WTC11 (cell line): ENCODE data around the gene CAPZB. TPM values are rescaled to one million over a fixed set of nuclear protein-coding genes. Genes with fewer than 3 reads are reported as not detected.
A peak's percentile ranks its signal among the peaks of the same experiment; 100 is the strongest.

Experiments
- ATAC-seq: fragments of 200-7000 bp; cut with Tn5 transposase; 2 replicates; pipeline ENCODE4 v1.10.0; 2021; ENCODE audit warnings: mild to moderate bottlenecking, moderate library complexity
- CTCF ChIA-PET: fragments of 300-600 bp; sonication (Branson Sonifier 250); formaldehyde crosslinking; loops from one replicate; lab custom pipeline; 2021; ENCODE audit warnings: antibody characterized with exemption; lab: Charles Lee
- POLR2A ChIA-PET: fragments of 350-600 bp; sonication (Branson Sonifier 250); formaldehyde crosslinking; loops from one replicate; lab custom pipeline; 2021; ENCODE audit warnings: antibody characterized with exemption; lab: Charles Lee
- DNase-seq: peaks from one replicate; pipeline ENCODE4 v3.0.0; 2021; ENCODE audit warnings: low spot score
- H3K27ac Mint-ChIP-seq: 2 replicates; pipeline ENCODE4 v1.8.0; 2021; ENCODE audit warnings: mixed read lengths
- H3K27me3 Mint-ChIP-seq: 2 replicates; pipeline ENCODE4 v1.8.0; 2021; ENCODE audit warnings: low read depth, mild to moderate bottlenecking, moderate library complexity, mixed read lengths
- H3K36me3 Mint-ChIP-seq: 2 replicates; pipeline ENCODE4 v1.8.0; 2021; ENCODE audit warnings: mixed read lengths
- H3K4me1 Mint-ChIP-seq: 2 replicates; pipeline ENCODE4 v1.8.0; 2022; ENCODE audit warnings: mixed read lengths
- H3K4me3 Mint-ChIP-seq: 2 replicates; pipeline ENCODE4 v1.8.0; 2021; ENCODE audit warnings: mild to moderate bottlenecking, moderate library complexity, mixed read lengths
- H3K9me3 Mint-ChIP-seq: 2 replicates; pipeline ENCODE4 v1.8.0; 2021; ENCODE audit warnings: mixed read lengths
- FOXJ3 ChIP-seq: sonication (generic); formaldehyde crosslinking; IDR thresholded peaks from 2 replicates; pipeline ENCODE4 v1.9.0; 2021; ENCODE audit warnings: missing genetic modification reagents, mild to moderate bottlenecking, borderline replicate concordance
- IRF2 ChIP-seq: sonication (generic); formaldehyde crosslinking; IDR thresholded peaks from 2 replicates; pipeline ENCODE4 v1.8.0; 2022; ENCODE audit warnings: low read depth, missing genetic modification reagents, borderline replicate concordance
- MXD4 ChIP-seq: fragments of 250-450 bp; sonication (Bioruptor Pico); IDR thresholded peaks from 2 replicates; pipeline ENCODE4 v1.8.0; 2021; ENCODE audit warnings: mild to moderate bottlenecking, moderate library complexity, borderline replicate concordance
- MYBL2 ChIP-seq: sonication (generic); formaldehyde crosslinking; IDR thresholded peaks from 2 replicates; pipeline ENCODE4 v1.8.1; 2023; ENCODE audit warnings: mild to moderate bottlenecking, moderate library complexity, missing genetic modification reagents
- NR1H2 ChIP-seq: sonication (generic); formaldehyde crosslinking; IDR thresholded peaks from 2 replicates; pipeline ENCODE4 v1.9.0; 2021; ENCODE audit warnings: mild to moderate bottlenecking, moderate library complexity, missing genetic modification reagents
- SMAD4 ChIP-seq: sonication (generic); formaldehyde crosslinking; IDR thresholded peaks from 2 replicates; pipeline ENCODE4 v1.8.0; 2022; ENCODE audit warnings: mild to moderate bottlenecking, missing genetic modification reagents
- TCF7 ChIP-seq: sonication (generic); formaldehyde crosslinking; IDR thresholded peaks from 2 replicates; pipeline ENCODE4 v1.8.0; 2022; ENCODE audit warnings: mild to moderate bottlenecking, low read depth, missing genetic modification reagents, moderate library complexity
- TEAD1 ChIP-seq: sonication (generic); formaldehyde crosslinking; IDR thresholded peaks from 2 replicates; pipeline ENCODE4 v1.8.0; 2022; ENCODE audit warnings: mild to moderate bottlenecking, missing genetic modification reagents
- ZNF219 ChIP-seq: sonication (generic); formaldehyde crosslinking; IDR thresholded peaks from 2 replicates; pipeline ENCODE4 v1.8.0; 2023; ENCODE audit warnings: missing genetic modification reagents, mild to moderate bottlenecking, borderline replicate concordance
- ZNF263 ChIP-seq: sonication (generic); formaldehyde crosslinking; IDR thresholded peaks from 2 replicates; pipeline ENCODE4 v1.8.1; 2022; ENCODE audit warnings: low read depth, mild to moderate bottlenecking, moderate library complexity, missing genetic modification reagents
- ZNF396 ChIP-seq: fragments of 250-450 bp; sonication (Bioruptor Pico); IDR thresholded peaks from 2 replicates; pipeline ENCODE4 v1.8.0; 2021; ENCODE audit warnings: mild to moderate bottlenecking, moderate library complexity, borderline replicate concordance
- ZNF416 ChIP-seq: fragments of 250-450 bp; sonication (Bioruptor Pico); IDR thresholded peaks from 2 replicates; pipeline ENCODE4 v1.9.0; 2021; ENCODE audit warnings: mild to moderate bottlenecking, inconsistent platforms
- ZNF423 ChIP-seq: fragments of 250-450 bp; sonication (Bioruptor Pico); IDR thresholded peaks from 2 replicates; pipeline ENCODE4 v2.1.2; 2022; ENCODE audit warnings: mild to moderate bottlenecking, moderate library complexity
- total RNA-seq: library from RNA; stranded (reverse); gene quantifications from 3 replicates; pipeline ENCODE4 v1.2.3, GENCODE V29; 2021
- TF ChIP-seq, protein P1 (sequence below): sonication (generic); formaldehyde crosslinking; IDR thresholded peaks from 2 replicates; pipeline ENCODE4 v1.8.1; 2023; ENCODE audit warnings: mild to moderate bottlenecking, moderate library complexity, missing genetic modification reagents
- TF ChIP-seq, protein P2 (sequence below): sonication (generic); formaldehyde crosslinking; IDR thresholded peaks from 2 replicates; pipeline ENCODE4 v1.8.1; 2022; ENCODE audit warnings: low read depth, missing genetic modification reagents, borderline replicate concordance
- TF ChIP-seq, protein P3 (sequence below): fragments of 250-450 bp; sonication (Bioruptor Pico); IDR thresholded peaks from 2 replicates; pipeline ENCODE4 v1.9.0; 2021; ENCODE audit warnings: mild to moderate bottlenecking
- TF ChIP-seq, protein P4 (sequence below): sonication (generic); formaldehyde crosslinking; IDR thresholded peaks from 2 replicates; pipeline ENCODE4 v1.8.0; 2022; ENCODE audit warnings: mild to moderate bottlenecking, missing genetic modification reagents
- TF ChIP-seq, protein P5 (sequence below): sonication (generic); formaldehyde crosslinking; IDR thresholded peaks from 2 replicates; pipeline ENCODE4 v1.8.0; 2022; ENCODE audit warnings: mild to moderate bottlenecking, missing genetic modification reagents
- TF ChIP-seq, protein P6 (sequence below): fragments of 250-450 bp; sonication (Bioruptor Pico); conservative IDR thresholded peaks from 2 replicates; pipeline ENCODE4 v1.9.0; 2021; ENCODE audit warnings: mild to moderate bottlenecking

CAPZB gene
- total RNA-seq, 1 experiment from 2014 or later: 348 TPM

DNA sequence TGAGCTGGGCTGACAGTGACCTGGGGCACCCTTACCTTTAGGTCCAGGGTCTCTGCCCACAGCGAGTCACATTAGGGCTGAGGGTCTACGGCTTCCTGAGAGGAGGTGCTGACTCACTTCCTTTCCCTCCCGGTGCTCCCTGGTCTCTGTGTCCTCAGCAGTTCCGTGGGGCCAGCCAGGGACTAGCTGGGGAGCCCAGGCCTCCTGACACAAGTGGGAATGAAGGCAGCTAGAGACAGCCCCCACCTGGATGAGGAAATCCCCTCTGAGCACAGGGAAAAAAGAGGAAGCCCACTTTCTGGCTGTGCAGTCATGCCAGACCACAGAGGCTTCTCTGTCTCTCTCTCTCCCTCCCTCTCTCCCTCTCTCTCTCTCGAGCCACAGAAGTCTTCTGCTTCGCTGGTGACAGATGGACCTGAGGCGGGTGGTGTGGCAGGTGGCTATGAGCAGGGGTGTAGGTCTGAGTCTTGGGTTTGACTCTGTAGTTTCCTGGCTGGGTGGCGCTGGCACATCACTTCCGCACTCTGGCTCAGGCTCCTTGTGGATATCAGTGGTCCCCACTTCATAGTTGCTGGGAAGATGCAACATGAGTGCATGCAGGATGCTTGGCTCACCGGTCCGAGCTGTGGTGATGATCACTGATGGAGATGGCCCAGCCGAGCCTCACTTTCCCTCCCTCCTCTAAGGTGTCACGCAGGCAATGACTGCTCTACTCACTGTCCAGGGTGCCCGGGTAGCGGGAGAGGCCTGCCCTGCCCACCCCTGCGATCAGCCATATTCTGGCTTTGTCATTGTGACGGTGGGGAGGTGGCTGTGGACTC, 169.8 kb downstream of the CAPZB start (continued):
- TF ChIP-seq ZNF396 (CRISPR knock-in tag): no peak
- TF ChIP-seq, protein P1, sequence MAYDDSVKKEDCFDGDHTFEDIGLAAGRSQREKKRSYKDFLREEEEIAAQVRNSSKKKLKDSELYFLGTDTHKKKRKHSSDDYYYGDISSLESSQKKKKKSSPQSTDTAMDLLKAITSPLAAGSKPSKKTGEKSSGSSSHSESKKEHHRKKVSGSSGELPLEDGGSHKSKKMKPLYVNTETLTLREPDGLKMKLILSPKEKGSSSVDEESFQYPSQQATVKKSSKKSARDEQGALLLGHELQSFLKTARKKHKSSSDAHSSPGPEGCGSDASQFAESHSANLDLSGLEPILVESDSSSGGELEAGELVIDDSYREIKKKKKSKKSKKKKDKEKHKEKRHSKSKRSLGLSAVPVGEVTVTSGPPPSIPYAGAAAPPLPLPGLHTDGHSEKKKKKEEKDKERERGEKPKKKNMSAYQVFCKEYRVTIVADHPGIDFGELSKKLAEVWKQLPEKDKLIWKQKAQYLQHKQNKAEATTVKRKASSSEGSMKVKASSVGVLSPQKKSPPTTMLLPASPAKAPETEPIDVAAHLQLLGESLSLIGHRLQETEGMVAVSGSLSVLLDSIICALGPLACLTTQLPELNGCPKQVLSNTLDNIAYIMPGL: no peak
- TF ChIP-seq, protein P2, sequence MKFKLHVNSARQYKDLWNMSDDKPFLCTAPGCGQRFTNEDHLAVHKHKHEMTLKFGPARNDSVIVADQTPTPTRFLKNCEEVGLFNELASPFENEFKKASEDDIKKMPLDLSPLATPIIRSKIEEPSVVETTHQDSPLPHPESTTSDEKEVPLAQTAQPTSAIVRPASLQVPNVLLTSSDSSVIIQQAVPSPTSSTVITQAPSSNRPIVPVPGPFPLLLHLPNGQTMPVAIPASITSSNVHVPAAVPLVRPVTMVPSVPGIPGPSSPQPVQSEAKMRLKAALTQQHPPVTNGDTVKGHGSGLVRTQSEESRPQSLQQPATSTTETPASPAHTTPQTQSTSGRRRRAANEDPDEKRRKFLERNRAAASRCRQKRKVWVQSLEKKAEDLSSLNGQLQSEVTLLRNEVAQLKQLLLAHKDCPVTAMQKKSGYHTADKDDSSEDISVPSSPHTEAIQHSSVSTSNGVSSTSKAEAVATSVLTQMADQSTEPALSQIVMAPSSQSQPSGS (CRISPR knock-in tag): no peak
- TF ChIP-seq, protein P3, sequence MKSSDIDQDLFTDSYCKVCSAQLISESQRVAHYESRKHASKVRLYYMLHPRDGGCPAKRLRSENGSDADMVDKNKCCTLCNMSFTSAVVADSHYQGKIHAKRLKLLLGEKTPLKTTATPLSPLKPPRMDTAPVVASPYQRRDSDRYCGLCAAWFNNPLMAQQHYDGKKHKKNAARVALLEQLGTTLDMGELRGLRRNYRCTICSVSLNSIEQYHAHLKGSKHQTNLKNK (CRISPR knock-in tag): no peak
- no peak for TF ChIP-seq TEAD1 (CRISPR knock-in tag)
- no peak for TF ChIP-seq ZNF423 (CRISPR knock-in tag)

DNA sequence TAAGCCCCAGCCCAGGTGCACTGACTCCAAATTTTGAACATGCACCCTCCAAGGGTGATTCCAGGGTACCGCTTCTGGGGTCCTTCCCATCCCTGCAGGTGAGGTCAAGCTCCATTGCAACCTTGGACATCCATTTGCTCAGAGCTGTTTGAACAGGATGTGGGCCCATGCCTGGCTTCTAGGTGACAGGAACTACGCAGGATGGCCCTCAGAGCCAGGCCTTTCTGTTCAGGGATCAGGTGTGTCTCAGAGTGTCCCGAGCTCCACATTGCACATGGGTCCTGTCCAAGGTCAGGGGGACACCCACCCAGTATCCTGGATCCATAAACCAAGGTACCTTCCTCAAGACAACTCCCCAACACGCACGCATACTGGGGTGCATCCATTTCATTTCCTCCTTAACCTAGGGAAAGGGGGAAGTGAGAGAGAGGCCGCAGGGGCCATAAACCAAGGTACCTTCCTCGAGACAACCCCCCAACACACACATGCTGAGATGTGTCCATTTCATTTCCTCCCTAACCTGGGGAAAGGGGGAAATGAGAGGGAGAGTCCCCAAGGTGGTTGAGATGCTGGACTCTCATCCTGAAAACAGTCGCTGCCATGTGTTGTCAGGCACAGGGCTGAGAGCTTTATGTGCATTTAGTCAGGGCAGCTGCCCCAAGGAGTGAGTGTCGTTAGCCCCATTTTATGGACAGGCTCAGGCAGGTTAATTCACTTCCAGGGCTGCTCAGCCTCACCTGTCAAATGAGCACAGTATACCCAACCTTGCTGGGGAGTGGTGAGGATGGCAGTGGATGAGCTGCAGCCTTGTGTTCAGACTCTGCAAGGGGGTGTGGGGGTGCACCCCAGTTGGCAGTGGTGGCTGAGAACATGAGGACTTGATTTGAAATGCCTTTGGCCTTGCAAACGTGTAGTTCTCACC, 171.1 kb downstream of the CAPZB start:
- no peak for DNase-seq
- Mint-ChIP-seq H3K4me1 (peaks cover 15% of the 10 kb centered on the region), H3K36me3 (peaks cover 13% of the 10 kb centered on the region), H3K9me3 (no peaks in the 10 kb centered on the region), H3K4me3 (no peak overlapping the region)
- ATAC-seq: no peak
- POLR2A ChIA-PET: no interaction called here
- TF ChIP-seq ZNF219 (CRISPR knock-in tag) (no peak), NR1H2 (CRISPR knock-in tag) (no peak), SMAD4 (no peak), ZNF263 (CRISPR knock-in tag) (no peak), FOXJ3 (CRISPR knock-in tag) (no peak), ZNF416 (CRISPR knock-in tag) (no peak)
- TF ChIP-seq, protein P4, sequence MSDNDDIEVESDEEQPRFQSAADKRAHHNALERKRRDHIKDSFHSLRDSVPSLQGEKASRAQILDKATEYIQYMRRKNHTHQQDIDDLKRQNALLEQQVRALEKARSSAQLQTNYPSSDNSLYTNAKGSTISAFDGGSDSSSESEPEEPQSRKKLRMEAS (CRISPR knock-in tag): no peak
- TF ChIP-seq, all 79 proteins: peak for 0
- Mint-ChIP-seq H3K27me3 (peaks cover 6% of the 10 kb centered on the region), H3K27ac (no peak overlapping the region)
- CTCF ChIA-PET: interaction anchor here (1.5 kb wide), 1 partner anchor 45 kb away, joined by 3 read pairs; no protein-coding TSS in a partner anchor

DNA sequence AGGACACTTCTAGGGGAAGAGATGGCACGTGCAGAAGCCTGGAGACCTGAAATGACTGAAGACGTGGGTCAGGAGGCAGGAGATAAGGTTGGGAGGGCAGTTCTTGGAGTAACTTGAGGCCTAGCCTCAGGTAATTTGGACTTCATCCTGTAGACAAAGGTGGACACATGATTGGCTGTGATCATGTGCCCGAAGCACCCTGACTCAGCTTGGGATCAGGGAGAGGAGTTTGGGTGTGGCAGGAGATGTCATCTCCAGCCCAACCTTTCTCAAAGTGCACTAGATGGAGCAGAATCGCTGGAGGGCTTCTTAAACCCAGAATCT, 171.7 kb downstream of the CAPZB start:
- ATAC-seq: no peak
- ChIA-PET CTCF (interaction anchor here (1.5 kb wide), 2 partner anchors 13 to 44 kb away, joined by 3 read pairs; no protein-coding TSS in a partner anchor), POLR2A (no interaction called here)
- H3K27ac Mint-ChIP-seq: no peak overlapping the region
- no peaks in the 10 kb centered on the region for H3K9me3 Mint-ChIP-seq
- no peak for DNase-seq
- peaks cover 15% of the 10 kb centered on the region for H3K4me1 Mint-ChIP-seq
- H3K27me3 Mint-ChIP-seq: peaks cover 6% of the 10 kb centered on the region
- H3K4me3 Mint-ChIP-seq: peak overlapping the region; percentile 75
- H3K36me3 Mint-ChIP-seq: peaks cover 10% of the 10 kb centered on the region
- TF ChIP-seq IRF2: no peak
- no peak for TF ChIP-seq MYBL2 (CRISPR knock-in tag)
- TF ChIP-seq, protein P3 (CRISPR knock-in tag): no peak
- TF ChIP-seq TCF7 (CRISPR knock-in tag): no peak
- no peak for TF ChIP-seq MXD4 (CRISPR knock-in tag)
- TF ChIP-seq, protein P5, sequence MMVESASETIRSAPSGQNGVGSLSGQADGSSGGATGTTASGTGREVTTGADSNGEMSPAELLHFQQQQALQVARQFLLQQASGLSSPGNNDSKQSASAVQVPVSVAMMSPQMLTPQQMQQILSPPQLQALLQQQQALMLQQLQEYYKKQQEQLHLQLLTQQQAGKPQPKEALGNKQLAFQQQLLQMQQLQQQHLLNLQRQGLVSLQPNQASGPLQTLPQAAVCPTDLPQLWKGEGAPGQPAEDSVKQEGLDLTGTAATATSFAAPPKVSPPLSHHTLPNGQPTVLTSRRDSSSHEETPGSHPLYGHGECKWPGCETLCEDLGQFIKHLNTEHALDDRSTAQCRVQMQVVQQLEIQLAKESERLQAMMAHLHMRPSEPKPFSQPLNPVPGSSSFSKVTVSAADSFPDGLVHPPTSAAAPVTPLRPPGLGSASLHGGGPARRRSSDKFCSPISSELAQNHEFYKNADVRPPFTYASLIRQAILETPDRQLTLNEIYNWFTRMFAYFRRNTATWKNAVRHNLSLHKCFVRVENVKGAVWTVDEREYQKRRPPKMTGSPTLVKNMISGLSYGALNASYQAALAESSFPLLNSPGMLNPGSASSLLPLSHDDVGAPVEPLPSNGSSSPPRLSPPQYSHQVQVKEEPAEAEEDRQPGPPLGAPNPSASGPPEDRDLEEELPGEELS (CRISPR knock-in tag): no peak
- TF ChIP-seq, protein P1: no peak
- no peak for TF ChIP-seq ZNF416 (CRISPR knock-in tag)
- TF ChIP-seq, protein P6, sequence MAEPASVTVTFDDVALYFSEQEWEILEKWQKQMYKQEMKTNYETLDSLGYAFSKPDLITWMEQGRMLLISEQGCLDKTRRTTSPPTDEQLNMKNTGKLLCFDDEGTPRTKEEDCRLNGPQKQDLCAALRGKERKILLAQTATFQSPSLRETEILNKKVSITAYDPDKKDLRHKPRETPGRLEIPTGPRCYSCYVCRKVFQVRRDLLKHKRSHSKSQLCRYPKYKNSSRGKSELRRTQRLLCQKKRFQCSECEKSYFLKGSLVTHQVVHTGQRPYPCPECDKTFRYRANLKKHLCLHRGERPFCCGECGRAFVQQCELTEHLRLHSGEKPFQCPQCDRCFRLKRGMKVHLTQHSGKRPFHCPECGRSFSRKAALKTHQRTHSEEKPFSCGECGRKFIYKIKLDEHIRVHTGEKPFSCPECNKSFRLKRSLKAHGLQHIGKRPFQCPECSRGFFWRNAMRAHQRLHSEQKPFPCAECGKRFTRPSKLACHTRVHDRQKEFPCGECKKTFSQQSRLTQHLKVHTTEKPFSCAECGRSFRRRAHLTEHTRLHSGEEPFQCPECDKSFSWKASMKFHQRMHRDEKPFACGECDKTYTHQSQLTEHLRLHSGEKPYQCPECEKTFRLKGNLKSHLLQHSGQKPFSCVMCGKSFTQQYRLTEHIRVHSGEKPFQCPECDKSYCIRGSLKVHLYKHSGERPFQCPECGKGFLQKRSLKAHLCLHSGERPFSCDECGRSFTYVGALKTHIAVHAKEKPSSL (CRISPR knock-in tag): no peak
